GM12878 (cell line): ENCODE measurements around the gene GUK1. TPM values are rescaled to one million over a fixed set of nuclear protein-coding genes. Genes with fewer than 3 reads are reported as not detected.

Experiments used
- ATAC-seq: fragments of 200-7000 bp; cut with Tn5 transposase; 3 replicates; pipeline ENCODE4 v1.9.1; 2020; ENCODE audit warnings: mild to moderate bottlenecking, moderate library complexity
- BruUV-seq: library from RNA; stranded (reverse); fragments of 400-500 nt; replicated peaks from 2 replicates; lab custom pipeline; 2021; lab: Mats Ljungman, UMichigan
- CTCF ChIA-PET: fragments of 300-600 bp; sonication (Branson Sonifier 250); formaldehyde crosslinking; extraction: SDS; loops from one replicate; lab custom pipeline; 2021; ENCODE audit warnings: inconsistent platforms; lab: Yijun Ruan, JAX
- POLR2A ChIA-PET: fragments of 350-600 bp; formaldehyde crosslinking; extraction: SDS; loops from one replicate; lab custom pipeline; 2021; ENCODE audit warnings: inconsistent platforms; lab: Charles Lee
- RAD21 ChIA-PET: fragments of 300-600 bp; sonication (Branson Sonifier 250); formaldehyde crosslinking; loops from one replicate; lab custom pipeline; 2023; ENCODE audit warnings: antibody characterized with exemption; ENCODE audit not compliant: unreplicated experiment; lab: Charles Lee
- SMC1A ChIA-PET: fragments of 300-600 bp; sonication (Branson Sonifier 250); formaldehyde crosslinking; loops from one replicate; lab custom pipeline; 2023; ENCODE audit not compliant: unreplicated experiment, uncharacterized antibody; lab: Charles Lee
- DNase-seq: peaks from one replicate; pipeline ENCODE4 v3.0.0-alpha.2; 2011; ENCODE audit warnings: low read depth, low spot score
- FAIRE-seq: peaks from 3 replicates; lab custom pipeline; 2011; peaks lifted over from hg19 to GRCh38; lab: Jason Lieb, UNC
- H2AFZ ChIP-seq: 2 replicates; pipeline ENCODE4 v1.6.0; 2011; ENCODE audit warnings: low read depth, low read length, control low read depth; ENCODE audit not compliant: control insufficient read depth
- H3K27ac ChIP-seq: 2 replicates; pipeline ENCODE4 v1.5.1; 2011; ENCODE audit warnings: control low read depth; ENCODE audit not compliant: control insufficient read depth, insufficient read depth
- H3K27me3 ChIP-seq, 2 experiments: replicated peaks in 1 of 2; 2 replicates each; pipeline versions ENCODE4 v1.6.0 to v1.6.1; 2011; ENCODE audit warnings: low read length in 1 of 2; ENCODE audit not compliant: control insufficient read depth in 2 of 2, insufficient read depth in 2 of 2
- H3K36me3 ChIP-seq, 2 experiments: 2 replicates each; pipeline ENCODE4 v1.5.1; 2011; ENCODE audit warnings: low read length in 1 of 2; ENCODE audit not compliant: control insufficient read depth in 2 of 2, insufficient read depth in 2 of 2
- H3K4me1 ChIP-seq: 2 replicates; pipeline ENCODE4 v1.6.1; 2011; ENCODE audit warnings: mild to moderate bottlenecking, low read length, moderate library complexity, mixed read lengths; ENCODE audit not compliant: control insufficient read depth, insufficient read depth
- H3K4me2 ChIP-seq: 2 replicates; pipeline ENCODE4 v1.6.0; 2011; ENCODE audit warnings: control low read depth; ENCODE audit not compliant: control insufficient read depth, insufficient read depth
- H3K4me3 ChIP-seq: fragments of 200-600 bp; sonication (generic); 2 replicates; pipeline ENCODE4 v1.5.1; 2016
- H3K79me2 ChIP-seq: 2 replicates; pipeline ENCODE4 v1.6.0; 2011; ENCODE audit warnings: low read length; ENCODE audit not compliant: control insufficient read depth, insufficient read depth
- H3K9ac ChIP-seq: 2 replicates; pipeline ENCODE4 v1.8.0; 2011; ENCODE audit warnings: low read length, control low read depth, mixed read lengths; ENCODE audit not compliant: control insufficient read depth, insufficient read depth
- H3K9me3 ChIP-seq: replicated peaks from 3 replicates; pipeline ENCODE4 v1.5.1; 2011; ENCODE audit warnings: mild to moderate bottlenecking, low read length; ENCODE audit not compliant: control insufficient read depth, insufficient read depth
- H4K20me1 ChIP-seq: 2 replicates; pipeline ENCODE4 v1.6.0; 2011; ENCODE audit not compliant: control insufficient read depth, insufficient read depth
- ATF2 ChIP-seq: IDR thresholded peaks from 2 replicates; pipeline ENCODE4 v1.6.1; 2012; ENCODE audit warnings: low read length, inconsistent platforms
- ATF7 ChIP-seq: fragments of 450-650 bp; IDR thresholded peaks from 2 replicates; pipeline ENCODE4 v1.6.1; 2016; ENCODE audit warnings: low read depth, mild to moderate bottlenecking
- BRCA1 ChIP-seq: IDR thresholded peaks from 2 replicates; pipeline ENCODE4 v1.6.1; 2011; ENCODE audit warnings: low read depth, low read length, improper control_type of control experiment
- CHD1 ChIP-seq: IDR thresholded peaks from 2 replicates; pipeline ENCODE4 v1.6.1; 2012; ENCODE audit warnings: low read depth, low read length, improper control_type of control experiment
- CHD2 ChIP-seq: IDR thresholded peaks from 2 replicates; pipeline ENCODE4 v1.6.1; 2011; ENCODE audit warnings: low read depth, low read length, improper control_type of control experiment, borderline replicate concordance
- CREM ChIP-seq: IDR thresholded peaks from 2 replicates; pipeline ENCODE4 v1.6.1; 2014; ENCODE audit warnings: antibody characterized with exemption, low read depth
- IKZF1 ChIP-seq: fragments of 450-650 bp; conservative IDR thresholded peaks from 2 replicates; pipeline ENCODE4 v1.6.1; 2017; ENCODE audit warnings: antibody characterized with exemption, mild to moderate bottlenecking
- MAX ChIP-seq: IDR thresholded peaks from 2 replicates; pipeline ENCODE4 v1.6.1; 2012; ENCODE audit warnings: low read depth, low read length, improper control_type of control experiment
- MEF2B ChIP-seq: fragments of 450-650 bp; IDR thresholded peaks from 2 replicates; pipeline ENCODE4 v1.6.1; 2018; ENCODE audit warnings: mild to moderate bottlenecking, moderate library complexity; ENCODE audit not compliant: partially characterized antibody, poor library complexity, severe bottlenecking
- MLLT1 ChIP-seq: fragments of 450-650 bp; IDR thresholded peaks from 2 replicates; pipeline ENCODE4 v1.6.1; 2016; ENCODE audit warnings: mild to moderate bottlenecking
- MTA2 ChIP-seq: fragments of 450-650 bp; IDR thresholded peaks from 2 replicates; pipeline ENCODE4 v1.6.1; 2016; ENCODE audit warnings: low read depth, mild to moderate bottlenecking, moderate library complexity
- MYB ChIP-seq: fragments of 150-350 bp; IDR thresholded peaks from 2 replicates; pipeline ENCODE4 v1.6.1; 2014; ENCODE audit warnings: mild to moderate bottlenecking, low read depth, low read length, borderline replicate concordance
- NFXL1 ChIP-seq: fragments of 450-650 bp; IDR thresholded peaks from 2 replicates; pipeline ENCODE4 v1.6.1; 2017; ENCODE audit warnings: antibody characterized with exemption, mild to moderate bottlenecking, borderline replicate concordance
- NFYB ChIP-seq: IDR thresholded peaks from 2 replicates; pipeline ENCODE4 v1.6.1; 2011; ENCODE audit warnings: low read depth, mild to moderate bottlenecking, low read length, improper control_type of control experiment, moderate library complexity; ENCODE audit not compliant: insufficient read depth
- NR2C2 ChIP-seq: IDR thresholded peaks from 2 replicates; pipeline ENCODE4 v1.6.1; 2011; ENCODE audit warnings: borderline replicate concordance, low read depth; ENCODE audit not compliant: control insufficient read depth, insufficient read length
- SMAD1 ChIP-seq: fragments of 450-650 bp; IDR thresholded peaks from 2 replicates; pipeline ENCODE4 v1.6.1; 2018; ENCODE audit warnings: mild to moderate bottlenecking, low read depth; ENCODE audit not compliant: partially characterized antibody
- SMARCA5 ChIP-seq: fragments of 450-650 bp; IDR thresholded peaks from 2 replicates; pipeline ENCODE4 v1.6.1; 2017; ENCODE audit warnings: mild to moderate bottlenecking
- STAT1 ChIP-seq: fragments of 450-650 bp; conservative IDR thresholded peaks from 2 replicates; pipeline ENCODE4 v1.6.1; 2014; ENCODE audit warnings: antibody characterized with exemption, mild to moderate bottlenecking
- YBX1 ChIP-seq: fragments of 450-650 bp; IDR thresholded peaks from 2 replicates; pipeline ENCODE4 v1.6.1; 2016; ENCODE audit warnings: antibody characterized with exemption
- WGBS: methylation state at CpG from one replicate; pipeline ENCODE4 v1.1.6; 2016; ENCODE audit warnings: low lambda C conversion rate; ENCODE audit not compliant: insufficient replicate concordance, insufficient coverage; ENCODE audit errors: missing lambda C conversion rate; 5-methylcytosine and 5-hydroxymethylcytosine counted together
- in situ Hi-C: fragments of 300-500 bp; cut with MboI; formaldehyde crosslinking; loops from 9 replicates; pipeline ENCODE4 v1.14.3; 2018; ENCODE audit warnings: mixed read lengths
- intact Hi-C: fragments of 100-400 bp; cut with micrococcal nuclease; formaldehyde crosslinking; loops from one replicate; pipeline ENCODE4 v1.14.2; 2022; ENCODE audit not compliant: unreplicated experiment
- polyA plus RNA-seq, 11 experiments: library from polyadenylated mRNA; depleted of rRNA in 4 of 11; unstranded in 6 of 11; stranded (reverse) in 5 of 11; fragments of >200 nt; fragmentation: Nextera tagmentation in 4 of 11; fragmentation: Illumina TruSeq in 1 of 11; extraction: Ambion mirVana in 4 of 11; extraction: Trizol in 1 of 11; gene quantifications; 1 replicate in 1 of 11; 2 replicates in 10 of 11; pipeline versions ENCODE4 v1.2.1 to v1.2.3, GENCODE V29; 2011 to 2016; ENCODE audit warnings: inconsistent platforms in 2 of 11, missing spikeins in 2 of 11, low read depth in 1 of 11
- total RNA-seq, 4 experiments: library from RNA; depleted of rRNA in 3 of 4; stranded (reverse); fragments of >200 nt in 3 of 4; fragmentation: Illumina TruSeq in 1 of 4; extraction: Trizol in 1 of 4; gene quantifications; 2 replicates each; pipeline versions ENCODE4 v1.2.1 to v1.2.3, GENCODE V29; 2013 to 2021

Gene GUK1
- total and polyA plus RNA-seq, 10 of the 15 experiments (the other 5 are each of a cell fraction or from before 2014, with no cell fraction given), result 6.3 to 357 (median 203) TPM

GRCh38 chr1:228120857-228121489 lies 19.1 kb upstream of the GUK1 start:
- 30% methylated on average over 5 of the region's 5 CpGs for WGBS
- DNase-seq (no peak), ATAC-seq (peak; percentile 62), FAIRE-seq (peak; percentile 38)
- no peaks in the 10 kb centered on the region for H3K4me1 ChIP-seq
- no peaks in the 10 kb centered on the region; the same call in 2 of the 3 replicates for H3K9me3 ChIP-seq
- intact Hi-C loops, result no loop called here
- H3K4me3 ChIP-seq, result no peak overlapping the region
- H3K4me2 ChIP-seq, result no peak overlapping the region
- RAD21 ChIA-PET, result no interaction called here
- H3K36me3 ChIP-seq, result no peaks in the 10 kb centered on the region
- H2AFZ ChIP-seq, result no peak overlapping the region; the same call in 1 of the 2 replicates
- BruUV-seq, result TSS peak; percentile 74
- H3K27ac ChIP-seq, result no peak overlapping the region
- POLR2A ChIA-PET, result interaction anchor here (0.5 to 1.3 kb wide), 2 partner anchors 9 to 11 kb away, joined by 4 read pairs; no protein-coding TSS in a partner anchor
- in situ Hi-C loops, result no loop called here
- SMC1A ChIA-PET, result interaction anchor here (1.6 kb wide), 1 partner anchor 46 kb away, joined by 5 read pairs; no protein-coding TSS in a partner anchor
- H3K27me3 ChIP-seq, result no peaks in the 10 kb centered on the region
- no peak overlapping the region for H3K9ac ChIP-seq
- H4K20me1 ChIP-seq, result no peaks in the 10 kb centered on the region
- CTCF ChIA-PET, result interaction anchor here (1.3 kb wide), 1 partner anchor 10 kb away, joined by 13 read pairs; no protein-coding TSS in a partner anchor
- H3K79me2 ChIP-seq, result no peaks in the 10 kb centered on the region
- TF ChIP-seq SMAD1 (no peak), MAX (no peak), NR2C2 (no peak), MLLT1 (no peak), IKZF1 (no peak), MEF2B (no peak), SMARCA5 (no peak), CHD1 (no peak), NFXL1 (no peak), CHD2 (no peak), NFYB (peak; percentile 76), YBX1 (no peak), STAT1 (no peak), MTA2 (no peak), MYB (no peak), ATF2 (no peak), CREM (no peak), BRCA1 (no peak), ATF7 (peak; percentile 49; the same call in 1 of the 2 replicates)
